ENCODE data around the gene MTMR3.
"Not testable (repeated sequence)": the region's sequence is repeated elsewhere in the genome, so short reads cannot be mapped to it uniquely, and the experiment has no call there.

Gene MTMR3

GRCh38 chr22:30057375-30057774 lies 174.4 kb downstream of the MTMR3 start:
- 100% methylated on average over 1 of the region's 1 CpG; no CpG with 5 or more reads in 1 of the 2 experiments for WGBS, 2 experiments
- no peaks in the 10 kb centered on the region for H3K9me3 ChIP-seq (ENCODE audit: control insufficient read depth, low read length)
- no peaks in the 10 kb centered on the region for H3K36me3 ChIP-seq (ENCODE audit: control insufficient read depth, insufficient read depth, low read length)
- H3K4me1 ChIP-seq (ENCODE audit: control insufficient read depth, insufficient read depth, low read length): no peaks in the 10 kb centered on the region
- H3K27ac ChIP-seq (ENCODE audit: insufficient read depth, low read depth, low read length, poor library complexity, severe bottlenecking): no peak overlapping the region
- H3K4me3 ChIP-seq (ENCODE audit: insufficient read depth, low read depth, low read length): no peak overlapping the region
- no peaks in the 10 kb centered on the region for H3K27me3 ChIP-seq (ENCODE audit: control insufficient read depth, insufficient read depth, low read length, poor library complexity, severe bottlenecking)

- 84 to 96% methylated on average over 14 to 15 of the region's 22 CpGs for WGBS, 2 experiments
- not testable (repeated sequence) for H3K9me3 ChIP-seq (ENCODE audit: control insufficient read depth, low read length); H3K4me1 ChIP-seq (ENCODE audit: control insufficient read depth, insufficient read depth, low read length); H3K4me3 ChIP-seq (ENCODE audit: insufficient read depth, low read depth, low read length); H3K36me3 ChIP-seq (ENCODE audit: control insufficient read depth, insufficient read depth, low read length); H3K27me3 ChIP-seq (ENCODE audit: control insufficient read depth, insufficient read depth, low read length, poor library complexity, severe bottlenecking); H3K27ac ChIP-seq (ENCODE audit: insufficient read depth, low read depth, low read length, poor library complexity, severe bottlenecking)
These were observed 176.5 kb downstream of the MTMR3 start for GRCh38 chr22:30059346-30060020.

GRCh38 chr22:30061094-30061493 lies 178.1 kb downstream of the MTMR3 start:
- H3K36me3 ChIP-seq (ENCODE audit: control insufficient read depth, insufficient read depth, low read length); H3K27ac ChIP-seq (ENCODE audit: insufficient read depth, low read depth, low read length, poor library complexity, severe bottlenecking); H3K27me3 ChIP-seq (ENCODE audit: control insufficient read depth, insufficient read depth, low read length, poor library complexity, severe bottlenecking); H3K9me3 ChIP-seq (ENCODE audit: control insufficient read depth, low read length); H3K4me3 ChIP-seq (ENCODE audit: insufficient read depth, low read depth, low read length); H3K4me1 ChIP-seq (ENCODE audit: control insufficient read depth, insufficient read depth, low read length): not testable (repeated sequence)
- 87 to 90% methylated on average over 6 of the region's 6 CpGs for WGBS, 2 experiments

- no peak overlapping the region for H3K27ac ChIP-seq (ENCODE audit: insufficient read depth, low read depth, low read length, poor library complexity, severe bottlenecking)
- H3K9me3 ChIP-seq (ENCODE audit: control insufficient read depth, low read length): no peaks in the 10 kb centered on the region
- 89% methylated on average over 3 of the region's 3 CpGs for WGBS, 2 experiments
- H3K4me1 ChIP-seq (ENCODE audit: control insufficient read depth, insufficient read depth, low read length): no peaks in the 10 kb centered on the region
- no peaks in the 10 kb centered on the region for H3K36me3 ChIP-seq (ENCODE audit: control insufficient read depth, insufficient read depth, low read length)
- no peak overlapping the region for H3K4me3 ChIP-seq (ENCODE audit: insufficient read depth, low read depth, low read length)
- H3K27me3 ChIP-seq (ENCODE audit: control insufficient read depth, insufficient read depth, low read length, poor library complexity, severe bottlenecking): no peaks in the 10 kb centered on the region
These were observed 179.3 kb downstream of the MTMR3 start for GRCh38 chr22:30062259-30062658.

- H3K27me3 ChIP-seq (ENCODE audit: control insufficient read depth, insufficient read depth, low read length, poor library complexity, severe bottlenecking): no peaks in the 10 kb centered on the region
These were observed 180.0 kb downstream of the MTMR3 start for GRCh38 chr22:30062950-30063349.

GRCh38 chr22:30064172-30064571 lies 181.2 kb downstream of the MTMR3 start:
- Histone ChIP-seq H3K36me3 (ENCODE audit: control insufficient read depth, insufficient read depth, low read length) (no peaks in the 10 kb centered on the region), H3K9me3 (ENCODE audit: control insufficient read depth, low read length) (no peaks in the 10 kb centered on the region), H3K4me1 (ENCODE audit: control insufficient read depth, insufficient read depth, low read length) (no peaks in the 10 kb centered on the region), H3K4me3 (ENCODE audit: insufficient read depth, low read depth, low read length) (no peak overlapping the region), H3K27me3 (ENCODE audit: control insufficient read depth, insufficient read depth, low read length, poor library complexity, severe bottlenecking) (no peaks in the 10 kb centered on the region), H3K27ac (ENCODE audit: insufficient read depth, low read depth, low read length, poor library complexity, severe bottlenecking) (no peak overlapping the region)

More at GRCh38 chr22:30062950-30063349, 180.0 kb downstream of the MTMR3 start:
- no peaks in the 10 kb centered on the region for H3K9me3 ChIP-seq (ENCODE audit: control insufficient read depth, low read length)
- WGBS, 2 experiments: 95 to 97% methylated on average over 1 of the region's 1 CpG
- H3K27ac ChIP-seq (ENCODE audit: insufficient read depth, low read depth, low read length, poor library complexity, severe bottlenecking): no peak overlapping the region
- H3K4me3 ChIP-seq (ENCODE audit: insufficient read depth, low read depth, low read length): no peak overlapping the region
- no peaks in the 10 kb centered on the region for H3K4me1 ChIP-seq (ENCODE audit: control insufficient read depth, insufficient read depth, low read length)
- no peaks in the 10 kb centered on the region for H3K36me3 ChIP-seq (ENCODE audit: control insufficient read depth, insufficient read depth, low read length)

- Histone ChIP-seq H3K4me3 (ENCODE audit: insufficient read depth, low read depth, low read length) (no peak overlapping the region), H3K36me3 (ENCODE audit: control insufficient read depth, insufficient read depth, low read length) (no peaks in the 10 kb centered on the region), H3K27me3 (ENCODE audit: control insufficient read depth, insufficient read depth, low read length, poor library complexity, severe bottlenecking) (peaks cover 3% of the 10 kb centered on the region), H3K9me3 (ENCODE audit: control insufficient read depth, low read length) (no peaks in the 10 kb centered on the region), H3K27ac (ENCODE audit: insufficient read depth, low read depth, low read length, poor library complexity, severe bottlenecking) (no peak overlapping the region), H3K4me1 (ENCODE audit: control insufficient read depth, insufficient read depth, low read length) (no peaks in the 10 kb centered on the region)
- 77 to 79% methylated on average over 2 of the region's 2 CpGs for WGBS, 2 experiments
These were observed 190.8 kb downstream of the MTMR3 start for GRCh38 chr22:30073743-30074142.

- H3K36me3 ChIP-seq (ENCODE audit: control insufficient read depth, insufficient read depth, low read length): no peaks in the 10 kb centered on the region
- peaks cover 3% of the 10 kb centered on the region for H3K27me3 ChIP-seq (ENCODE audit: control insufficient read depth, insufficient read depth, low read length, poor library complexity, severe bottlenecking)
- no peak overlapping the region for H3K4me3 ChIP-seq (ENCODE audit: insufficient read depth, low read depth, low read length)
- H3K9me3 ChIP-seq (ENCODE audit: control insufficient read depth, low read length): no peaks in the 10 kb centered on the region
- 77% methylated on average over 3 of the region's 3 CpGs for WGBS, 2 experiments
- H3K4me1 ChIP-seq (ENCODE audit: control insufficient read depth, insufficient read depth, low read length): no peaks in the 10 kb centered on the region
- H3K27ac ChIP-seq (ENCODE audit: insufficient read depth, low read depth, low read length, poor library complexity, severe bottlenecking): no peak overlapping the region
These were observed 191.2 kb downstream of the MTMR3 start for GRCh38 chr22:30074147-30074546.

GRCh38 chr22:30074994-30075393 lies 192.0 kb downstream of the MTMR3 start:
- WGBS, 2 experiments: 89 to 91% methylated on average over 2 to 3 of the region's 3 CpGs
- Histone ChIP-seq H3K36me3 (ENCODE audit: control insufficient read depth, insufficient read depth, low read length) (no peaks in the 10 kb centered on the region), H3K4me3 (ENCODE audit: insufficient read depth, low read depth, low read length) (no peak overlapping the region), H3K9me3 (ENCODE audit: control insufficient read depth, low read length) (no peaks in the 10 kb centered on the region), H3K27me3 (ENCODE audit: control insufficient read depth, insufficient read depth, low read length, poor library complexity, severe bottlenecking) (peaks cover 3% of the 10 kb centered on the region), H3K27ac (ENCODE audit: insufficient read depth, low read depth, low read length, poor library complexity, severe bottlenecking) (no peak overlapping the region), H3K4me1 (ENCODE audit: control insufficient read depth, insufficient read depth, low read length) (no peaks in the 10 kb centered on the region)

GRCh38 chr22:30077279-30077880 lies 194.4 kb downstream of the MTMR3 start:
- Histone ChIP-seq H3K36me3 (ENCODE audit: control insufficient read depth, insufficient read depth, low read length) (no peaks in the 10 kb centered on the region), H3K4me1 (ENCODE audit: control insufficient read depth, insufficient read depth, low read length) (no peaks in the 10 kb centered on the region), H3K27ac (ENCODE audit: insufficient read depth, low read depth, low read length, poor library complexity, severe bottlenecking) (no peak overlapping the region), H3K9me3 (ENCODE audit: control insufficient read depth, low read length) (no peaks in the 10 kb centered on the region), H3K27me3 (ENCODE audit: control insufficient read depth, insufficient read depth, low read length, poor library complexity, severe bottlenecking) (peaks cover 3% of the 10 kb centered on the region), H3K4me3 (ENCODE audit: insufficient read depth, low read depth, low read length) (no peak overlapping the region)
- 93 to 95% methylated on average over 1 to 3 of the region's 3 CpGs for WGBS, 2 experiments
